Fibroblast of lung (primary cell): ENCODE results near the gene THBS4.

Experiments
- EZH2 ChIP-seq: IDR thresholded peaks from 2 replicates; pipeline ENCODE4 v1.5.1; 2012; ENCODE audit warnings: low read length, control low read depth, mild to moderate bottlenecking; ENCODE audit errors: missing control alignments
- TF ChIP-seq, protein P1 (sequence below), 2 donors: IDR thresholded peaks in 1 of 2; conservative IDR thresholded peaks in 1 of 2; 1 replicate in 1 of 2; 2 replicates in 1 of 2; pipeline ENCODE4 v1.5.1; 2011 to 2012; ENCODE audit warnings: low read length in 2 of 2, control low read depth in 1 of 2, inconsistent platforms in 1 of 2, low read depth in 1 of 2, mild to moderate bottlenecking in 1 of 2

DNA sequence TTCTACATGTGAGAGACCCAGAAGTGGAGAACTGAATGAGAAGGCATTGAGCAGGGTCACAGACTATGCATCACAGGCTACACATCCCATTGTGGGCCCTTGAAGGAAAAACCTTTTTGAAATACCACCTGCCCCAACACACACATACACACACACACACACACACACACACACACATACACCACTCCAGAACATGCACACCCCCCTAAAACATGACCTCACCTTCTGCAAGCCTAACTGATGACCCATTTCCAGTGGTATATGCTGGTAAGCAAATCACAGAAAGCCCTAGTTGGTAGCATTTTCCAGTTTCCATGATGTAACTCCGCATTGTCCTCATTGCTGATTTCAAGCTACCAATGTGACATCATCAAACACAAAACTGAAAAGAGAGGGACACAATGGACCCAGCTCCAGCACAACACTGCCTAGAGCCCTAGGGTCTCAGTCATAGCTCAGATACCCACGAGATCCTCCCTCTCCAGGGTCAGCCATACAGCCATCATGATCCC, 36.4 kb downstream of the THBS4 start:
- TF ChIP-seq, protein P1, sequence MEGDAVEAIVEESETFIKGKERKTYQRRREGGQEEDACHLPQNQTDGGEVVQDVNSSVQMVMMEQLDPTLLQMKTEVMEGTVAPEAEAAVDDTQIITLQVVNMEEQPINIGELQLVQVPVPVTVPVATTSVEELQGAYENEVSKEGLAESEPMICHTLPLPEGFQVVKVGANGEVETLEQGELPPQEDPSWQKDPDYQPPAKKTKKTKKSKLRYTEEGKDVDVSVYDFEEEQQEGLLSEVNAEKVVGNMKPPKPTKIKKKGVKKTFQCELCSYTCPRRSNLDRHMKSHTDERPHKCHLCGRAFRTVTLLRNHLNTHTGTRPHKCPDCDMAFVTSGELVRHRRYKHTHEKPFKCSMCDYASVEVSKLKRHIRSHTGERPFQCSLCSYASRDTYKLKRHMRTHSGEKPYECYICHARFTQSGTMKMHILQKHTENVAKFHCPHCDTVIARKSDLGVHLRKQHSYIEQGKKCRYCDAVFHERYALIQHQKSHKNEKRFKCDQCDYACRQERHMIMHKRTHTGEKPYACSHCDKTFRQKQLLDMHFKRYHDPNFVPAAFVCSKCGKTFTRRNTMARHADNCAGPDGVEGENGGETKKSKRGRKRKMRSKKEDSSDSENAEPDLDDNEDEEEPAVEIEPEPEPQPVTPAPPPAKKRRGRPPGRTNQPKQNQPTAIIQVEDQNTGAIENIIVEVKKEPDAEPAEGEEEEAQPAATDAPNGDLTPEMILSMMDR (conservative IDR thresholded peaks at IDR 0.05 in 1 of 2, IDR thresholded peaks at IDR 0.05 in 1 of 2; ENCODE audit: low read depth in 1 of 2, low read length in 2 of 2): no peak
- no peak for TF ChIP-seq EZH2
